Smooth muscle cell (in vitro differentiated cells): ENCODE data around the gene TRPT1. TPM values are rescaled to one million over a fixed set of nuclear protein-coding genes. Genes with fewer than 3 reads are reported as not detected.
A peak's percentile ranks its signal among the peaks of the same experiment; 100 is the strongest.
"Not testable (repeated sequence)": the region's sequence is repeated elsewhere in the genome, so short reads cannot be mapped to it uniquely, and the experiment has no call there.

Experiments used
- DNase-seq: peaks from one replicate; lab custom pipeline; 2025; ENCODE audit not compliant: unreplicated experiment; lab: John Stamatoyannopoulos, UW
- H2AFZ ChIP-seq: fragments of 200-600 bp; sonication (generic); 2 replicates; pipeline ENCODE4 v1.6.0; 2016; ENCODE audit warnings: antibody characterized with exemption, low read depth, mild to moderate bottlenecking
- H3F3A ChIP-seq: fragments of 200-600 bp; sonication (generic); 2 replicates; pipeline ENCODE4 v1.6.0; 2017; ENCODE audit warnings: antibody characterized with exemption, low read depth
- H3K27ac ChIP-seq: fragments of 200-600 bp; sonication (generic); 2 replicates; pipeline ENCODE4 v1.5.1; 2016; ENCODE audit warnings: low read depth, mild to moderate bottlenecking
- H3K27me3 ChIP-seq: fragments of 200-600 bp; sonication (generic); 2 replicates; pipeline ENCODE4 v1.6.1; 2016; ENCODE audit warnings: low read depth, mild to moderate bottlenecking
- H3K36me3 ChIP-seq: fragments of 200-600 bp; sonication (generic); 2 replicates; pipeline ENCODE4 v1.5.1; 2016; ENCODE audit warnings: low read depth
- H3K4me1 ChIP-seq: fragments of 200-600 bp; sonication (generic); 2 replicates; pipeline ENCODE4 v1.5.1; 2016; ENCODE audit warnings: low read depth
- H3K4me2 ChIP-seq: fragments of 200-600 bp; sonication (generic); 2 replicates; pipeline ENCODE4 v1.6.0; 2016; ENCODE audit warnings: mild to moderate bottlenecking
- H3K4me3 ChIP-seq: fragments of 200-600 bp; sonication (generic); 2 replicates; pipeline ENCODE4 v1.5.1; 2016; ENCODE audit warnings: mild to moderate bottlenecking
- H3K79me2 ChIP-seq: fragments of 200-600 bp; sonication (generic); 2 replicates; pipeline ENCODE4 v1.6.0; 2016; ENCODE audit warnings: low read depth, mild to moderate bottlenecking
- H3K9ac ChIP-seq: fragments of 200-600 bp; sonication (generic); 2 replicates; pipeline ENCODE4 v1.6.0; 2016; ENCODE audit warnings: low read depth
- H3K9me3 ChIP-seq: fragments of 200-600 bp; sonication (generic); replicated peaks from 2 replicates; pipeline ENCODE4 v1.5.1; 2016; ENCODE audit warnings: low read depth
- H4K20me1 ChIP-seq: fragments of 200-600 bp; sonication (generic); 2 replicates; pipeline ENCODE4 v1.6.0; 2016; ENCODE audit warnings: low read depth
- CTCF ChIP-seq: fragments of 200-600 bp; sonication (generic); IDR thresholded peaks from 2 replicates; pipeline ENCODE4 v1.5.1; 2017; ENCODE audit warnings: borderline replicate concordance, mild to moderate bottlenecking, antibody characterized with exemption; ENCODE audit not compliant: insufficient read depth, poor library complexity, severe bottlenecking
- WGBS: methylation state at CpG from one replicate; pipeline ENCODE4 v1.1.7; 2016; ENCODE audit warnings: low lambda C conversion rate; 5-methylcytosine and 5-hydroxymethylcytosine counted together
- polyA plus RNA-seq: library from polyadenylated mRNA; unstranded; fragments of >200 nt; fragmentation: Nextera tagmentation; extraction: Ambion mirVana; gene quantifications from 2 replicates; pipeline ENCODE4 v1.2.1, GENCODE V29; 2016
- total RNA-seq: library from RNA; depleted of rRNA; stranded (reverse); fragments of >200 nt; gene quantifications from 2 replicates; pipeline ENCODE4 v1.2.3, GENCODE V29; 2014

Gene TRPT1
- total and polyA plus RNA-seq, 2 experiments from 2014 or later = 52.6 to 65.6 TPM

GRCh38 chr11:64246871-64247728, 21.1 kb upstream of the TRPT1 start, which contains the start of gene PPP1R14B:
Gene PPP1R14B (minus strand): TSS chr11:64246943. CDS start chr11:64246673, 270 bp downstream.
- 1% methylated on average over 43 of the region's 74 CpGs for WGBS
- peak; percentile 72 for DNase-seq

GRCh38 chr11:64246621-64246870, 20.6 kb upstream of the TRPT1 start:
- H3K9me3 ChIP-seq, DNase-seq, H3K27me3 ChIP-seq, H2AFZ ChIP-seq, H3K4me2 ChIP-seq, H3K9ac ChIP-seq, H3K36me3 ChIP-seq, H3F3A ChIP-seq: not testable (repeated sequence)
- Histone ChIP-seq H3K4me1 (peaks cover 25% of the 10 kb centered on the region), H3K4me3 (peak overlapping the region; percentile 63), H3K79me2 (peaks cover 19% of the 10 kb centered on the region), H3K27ac (peak overlapping the region; percentile 87), H4K20me1 (peaks cover 30% of the 10 kb centered on the region)
- WGBS = 0% methylated on average over 20 of the region's 43 CpGs

More at GRCh38 chr11:64246871-64247728, 21.1 kb upstream of the TRPT1 start, which contains the start of gene PPP1R14B:
- H3K4me1 ChIP-seq = peaks cover 25% of the 10 kb centered on the region
- H2AFZ ChIP-seq = peak within 1 kb of the TSS; percentile 59
- peak within 1 kb of the TSS; percentile 63 for H3K4me3 ChIP-seq
- peaks cover 25% of the 10 kb centered on the region for H3K79me2 ChIP-seq
- H3K27me3 ChIP-seq = no peaks in the 10 kb centered on the region
- peaks cover 28% of the 10 kb centered on the region for H4K20me1 ChIP-seq
- H3K4me2 ChIP-seq = peak within 1 kb of the TSS; percentile 92
- peak within 1 kb of the TSS; percentile 87 for H3K27ac ChIP-seq
- H3K9me3 ChIP-seq = no peaks in the 10 kb centered on the region
- peaks cover 7% of the 10 kb centered on the region for H3F3A ChIP-seq
- no peak for TF ChIP-seq CTCF
- H3K36me3 ChIP-seq = no peaks in the 10 kb centered on the region
- H3K9ac ChIP-seq = peak within 1 kb of the TSS; percentile 80

- 1% methylated on average over 45 of the region's 46 CpGs for WGBS
- TF ChIP-seq CTCF = no peak
- H3K27ac ChIP-seq = peak overlapping the region; percentile 87
- peak overlapping the region; percentile 80 for H3K9ac ChIP-seq
- peaks cover 19% of the 10 kb centered on the region for H3K79me2 ChIP-seq
- H3K9me3 ChIP-seq = no peaks in the 10 kb centered on the region
- peak overlapping the region; percentile 89 for H3K4me2 ChIP-seq
- peak overlapping the region; percentile 63 for H3K4me3 ChIP-seq
- no peaks in the 10 kb centered on the region for H3K36me3 ChIP-seq
- peak; percentile 33 for DNase-seq
- H3F3A ChIP-seq = peaks cover 7% of the 10 kb centered on the region
- no peaks in the 10 kb centered on the region for H3K27me3 ChIP-seq
- H4K20me1 ChIP-seq = peaks cover 30% of the 10 kb centered on the region
- H3K4me1 ChIP-seq = peaks cover 25% of the 10 kb centered on the region
- no peak overlapping the region for H2AFZ ChIP-seq
Observed at GRCh38 chr11:64245797-64246620, 20.0 kb upstream of the TRPT1 start.

- no peak for TF ChIP-seq CTCF
- WGBS = 23% methylated on average over 5 of the region's 6 CpGs
- H2AFZ ChIP-seq = no peak overlapping the region
Observed at GRCh38 chr11:64245401-64245796, 19.4 kb upstream of the TRPT1 start.

More at GRCh38 chr11:64245401-64245796, 19.4 kb upstream of the TRPT1 start:
- peaks cover 7% of the 10 kb centered on the region for H3F3A ChIP-seq
- H3K27ac ChIP-seq = peak overlapping the region; percentile 87
- DNase-seq = no peak
- H3K36me3 ChIP-seq = no peaks in the 10 kb centered on the region
- H3K4me3 ChIP-seq = peak overlapping the region; percentile 63
- H3K79me2 ChIP-seq = peaks cover 19% of the 10 kb centered on the region
- H4K20me1 ChIP-seq = peaks cover 30% of the 10 kb centered on the region
- peaks cover 21% of the 10 kb centered on the region for H3K4me1 ChIP-seq
- H3K4me2 ChIP-seq = peak overlapping the region; percentile 89
- H3K9ac ChIP-seq = peak overlapping the region; percentile 74
- H3K27me3 ChIP-seq = no peaks in the 10 kb centered on the region
- no peaks in the 10 kb centered on the region for H3K9me3 ChIP-seq
